IMR-90 (cell line): ENCODE data around the gene NOG. TPM values are rescaled to one million over a fixed set of nuclear protein-coding genes. Genes with fewer than 3 reads are reported as not detected.

Experiments
- ATAC-seq: fragments of 200-7000 bp; cut with Tn5 transposase; 2 replicates; pipeline ENCODE4 v1.9.1; 2020; ENCODE audit warnings: low read depth, mild to moderate bottlenecking, moderate library complexity
- BruUV-seq: library from RNA; stranded (reverse); fragments of 400-500 nt; replicated peaks from 2 replicates; lab custom pipeline; 2021; lab: Mats Ljungman, UMichigan
- CTCF ChIA-PET: fragments of 300-600 bp; formaldehyde crosslinking; extraction: SDS; loops from one replicate; lab custom pipeline; 2021; ENCODE audit warnings: antibody characterized with exemption; lab: Yijun Ruan, JAX
- POLR2A ChIA-PET: fragments of 300-600 bp; sonication (Branson Sonifier 250); formaldehyde crosslinking; loops from one replicate; lab custom pipeline; 2022; ENCODE audit warnings: antibody characterized with exemption; ENCODE audit not compliant: unreplicated experiment; lab: Charles Lee
- DNase-seq: peaks from one replicate; pipeline ENCODE4 v3.0.0; 2013
- H2AFZ ChIP-seq: replicated peaks from 2 replicates; pipeline ENCODE3; 2013; ENCODE audit warnings: low read length, mild to moderate bottlenecking; ENCODE audit not compliant: poor library complexity
- H2AK5ac ChIP-seq: 2 replicates; pipeline ENCODE4 v1.6.1; 2013; ENCODE audit warnings: low read depth, low read length, inconsistent platforms
- H2AK9ac ChIP-seq: replicated peaks from 2 replicates; pipeline ENCODE3; 2013; ENCODE audit warnings: mild to moderate bottlenecking, low read depth, low read length, moderate library complexity; ENCODE audit not compliant: poor library complexity
- H2BK120ac ChIP-seq: 2 replicates; pipeline ENCODE4 v1.6.1; 2013; ENCODE audit warnings: low read depth, low read length, inconsistent platforms
- H2BK15ac ChIP-seq: 3 replicates; pipeline ENCODE4 v1.6.1; 2013; ENCODE audit warnings: low read depth, low read length, inconsistent platforms
- H2BK20ac ChIP-seq: 2 replicates; pipeline ENCODE4 v1.6.1; 2013; ENCODE audit warnings: low read depth, mild to moderate bottlenecking, inconsistent platforms, low read length, moderate library complexity
- H2BK5ac ChIP-seq: 2 replicates; pipeline ENCODE4 v1.6.1; 2013; ENCODE audit warnings: mild to moderate bottlenecking, low read depth, low read length, inconsistent platforms; ENCODE audit not compliant: poor library complexity, severe bottlenecking
- H3K14ac ChIP-seq: replicated peaks from 2 replicates; pipeline ENCODE4 v1.6.1; 2013; ENCODE audit warnings: low read depth, low read length, inconsistent platforms
- H3K18ac ChIP-seq: 2 replicates; pipeline ENCODE4 v1.6.1; 2013; ENCODE audit warnings: low read depth, low read length, control low read depth
- H3K23ac ChIP-seq: 2 replicates; pipeline ENCODE4 v1.6.1; 2013; ENCODE audit warnings: low read depth, low read length, inconsistent platforms
- H3K27ac ChIP-seq: 2 replicates; pipeline ENCODE4 v1.5.1; 2013; ENCODE audit warnings: mild to moderate bottlenecking, control low read depth, low read length; ENCODE audit not compliant: insufficient read depth
- H3K27me3 ChIP-seq: 2 replicates; pipeline ENCODE4 v1.6.1; 2013; ENCODE audit warnings: low read length; ENCODE audit not compliant: control insufficient read depth, insufficient read depth
- H3K36me3 ChIP-seq: 2 replicates; pipeline ENCODE4 v1.6.1; 2013; ENCODE audit warnings: low read length, mixed read lengths; ENCODE audit not compliant: control insufficient read depth, insufficient read depth
- H3K4ac ChIP-seq: 2 replicates; pipeline ENCODE4 v1.6.1; 2013; ENCODE audit warnings: low read depth, low read length, inconsistent platforms
- H3K4me1 ChIP-seq: 2 replicates; pipeline ENCODE4 v1.6.1; 2013; ENCODE audit warnings: low read length, mixed read lengths; ENCODE audit not compliant: control insufficient read depth, insufficient read depth
- H3K4me2 ChIP-seq: 2 replicates; pipeline ENCODE4 v1.6.1; 2013; ENCODE audit warnings: low read depth, mild to moderate bottlenecking, control low read depth, low read length, moderate library complexity
- H3K4me3 ChIP-seq: 2 replicates; pipeline ENCODE4 v1.5.1; 2013; ENCODE audit warnings: low read depth, mild to moderate bottlenecking, control low read depth, low read length, moderate library complexity; ENCODE audit not compliant: insufficient read depth
- H3K56ac ChIP-seq: 2 replicates; pipeline ENCODE4 v1.6.1; 2013; ENCODE audit warnings: low read length, inconsistent platforms; ENCODE audit not compliant: insufficient read depth; ENCODE audit errors: extremely low read depth
- H3K79me1 ChIP-seq, 2 experiments: 2 replicates each; pipeline ENCODE4 v1.6.1; 2013; ENCODE audit warnings: low read length in 2 of 2, inconsistent platforms in 1 of 2, low read depth in 1 of 2
- H3K9ac ChIP-seq: 2 replicates; pipeline ENCODE4 v1.6.1; 2013; ENCODE audit warnings: low read depth, low read length, control low read depth
- H3K9me1 ChIP-seq: 2 replicates; pipeline ENCODE4 v1.6.1; 2013; ENCODE audit warnings: low read length, inconsistent platforms; ENCODE audit not compliant: insufficient read depth
- H3K9me3 ChIP-seq: 2 replicates; pipeline ENCODE4 v1.6.1; 2013; ENCODE audit warnings: low read length; ENCODE audit not compliant: control insufficient read depth, insufficient read depth
- H4K20me1 ChIP-seq: 2 replicates; pipeline ENCODE4 v1.6.1; 2013; ENCODE audit warnings: low read length, inconsistent platforms; ENCODE audit not compliant: insufficient read depth
- H4K5ac ChIP-seq: 2 replicates; pipeline ENCODE4 v1.6.1; 2013; ENCODE audit warnings: mild to moderate bottlenecking, low read depth, low read length, control low read depth
- H4K8ac ChIP-seq, 2 experiments: 2 replicates each; pipeline ENCODE4 v1.6.1; 2013; ENCODE audit warnings: low read depth in 2 of 2, low read length in 2 of 2, control low read depth in 1 of 2, inconsistent platforms in 1 of 2
- H4K91ac ChIP-seq: 2 replicates; pipeline ENCODE4 v1.6.1; 2013; ENCODE audit warnings: low read depth, low read length, inconsistent platforms; ENCODE audit not compliant: insufficient read depth
- CEBPB ChIP-seq: IDR thresholded peaks from 2 replicates; pipeline ENCODE4 v1.6.1; 2012; ENCODE audit warnings: low read depth, low read length, improper control_type of control experiment
- CHD1 ChIP-seq: IDR thresholded peaks from 2 replicates; pipeline ENCODE4 v1.6.1; 2012; ENCODE audit warnings: low read depth, low read length, improper control_type of control experiment
- FOS ChIP-seq: fragments of 150-350 bp; IDR thresholded peaks from 2 replicates; pipeline ENCODE4 v1.6.1; 2016; ENCODE audit warnings: low read depth, low read length
- MAZ ChIP-seq: IDR thresholded peaks from 2 replicates; pipeline ENCODE4 v1.6.1; 2012; ENCODE audit warnings: low read depth, mild to moderate bottlenecking, low read length, improper control_type of control experiment, moderate library complexity, borderline replicate concordance
- MXI1 ChIP-seq: IDR thresholded peaks from 2 replicates; pipeline ENCODE4 v1.6.1; 2012; ENCODE audit warnings: low read depth, mild to moderate bottlenecking, low read length, moderate library complexity, borderline replicate concordance
- RAD21 ChIP-seq: IDR thresholded peaks from 2 replicates; pipeline ENCODE4 v1.6.1; 2012; ENCODE audit warnings: low read length, improper control_type of control experiment
- SMC3 ChIP-seq: fragments of 150-350 bp; IDR thresholded peaks from 2 replicates; pipeline ENCODE4 v1.6.1; 2016; ENCODE audit warnings: low read depth, mild to moderate bottlenecking, antibody characterized with exemption, low read length, moderate library complexity
- WGBS, 2 experiments: methylation state at CpG; one replicate each; pipeline versions ENCODE4 v1.1.5 to v1.1.7; 2013; ENCODE audit warnings: missing lambda C conversion rate in 2 of 2; ENCODE audit not compliant: insufficient read length in 1 of 2; ENCODE audit errors: extremely low coverage in 2 of 2; 5-methylcytosine and 5-hydroxymethylcytosine counted together
- dilution Hi-C: fragments of 300-500 bp; cut with HindIII; formaldehyde crosslinking; loops from one replicate; pipeline ENCODE4 v1.14.3; 2018; ENCODE audit warnings: low sequenced_read_pairs; ENCODE audit not compliant: unreplicated experiment
- in situ Hi-C: fragments of 300-500 bp; cut with MboI; formaldehyde crosslinking; loops from 3 replicates; pipeline ENCODE4 v1.14.3; 2019; ENCODE audit warnings: low sequenced_read_pairs, inconsistent platforms, mixed read lengths
- intact Hi-C: fragments of 100-400 bp; cut with micrococcal nuclease; formaldehyde crosslinking; loops from 2 replicates; pipeline ENCODE4 v1.10.0; 2022
- polyA plus RNA-seq, 3 experiments: library from polyadenylated mRNA; depleted of rRNA; stranded (reverse); fragments of >200 nt; gene quantifications; 2 replicates each; pipeline ENCODE4 v1.2.3, GENCODE V29; 2012; ENCODE audit warnings: low replicate concordance in 1 of 3
- total RNA-seq: library from RNA; depleted of rRNA; stranded (reverse); fragments of >200 nt; gene quantifications from 2 replicates; pipeline ENCODE4 v1.2.3, GENCODE V29; 2012
- TF ChIP-seq, protein P1 (sequence below): fragments of 150-350 bp; IDR thresholded peaks from 2 replicates; pipeline ENCODE4 v1.6.1; 2016; ENCODE audit warnings: low read depth, mild to moderate bottlenecking, low read length, moderate library complexity, borderline replicate concordance

Gene NOG
- total and polyA plus RNA-seq, 2 of the 4 experiments (the other 2 are of a cell fraction): 11.7 to 13.1 TPM

DNA sequence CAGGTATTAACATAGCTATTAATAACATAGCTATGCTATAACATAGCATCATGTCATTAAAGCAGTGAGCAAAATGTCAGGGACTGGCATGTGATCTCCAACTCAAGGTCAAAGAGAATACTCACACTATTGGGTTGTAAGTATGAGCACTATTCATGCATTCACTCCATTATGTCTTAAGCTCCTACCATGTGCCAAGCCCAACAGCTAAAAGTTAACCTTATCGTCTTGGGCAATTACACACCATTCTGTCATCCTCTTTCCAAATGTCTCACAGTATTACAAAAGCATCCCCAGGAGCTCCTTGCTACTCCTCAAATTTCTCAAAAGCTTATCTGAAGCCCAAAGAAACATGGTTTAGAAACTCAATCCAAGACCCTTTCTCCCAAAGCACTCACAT, 22.0 kb upstream of the NOG start:
- H3K9me1 ChIP-seq: no peaks in the 10 kb centered on the region
- H3K23ac ChIP-seq: no peak overlapping the region
- H3K9ac ChIP-seq: no peak overlapping the region
- no peaks in the 10 kb centered on the region for H3K4me1 ChIP-seq
- no peak overlapping the region for H3K27ac ChIP-seq
- no peak overlapping the region for H2AFZ ChIP-seq
- no peak for ATAC-seq
- no peak overlapping the region for H3K56ac ChIP-seq
- H3K4ac ChIP-seq: no peak overlapping the region
- CTCF ChIA-PET: no interaction called here
- no peak for DNase-seq
- no peak overlapping the region for H3K4me2 ChIP-seq
- no peaks in the 10 kb centered on the region for H3K79me1 ChIP-seq
- H3K36me3 ChIP-seq: no peaks in the 10 kb centered on the region
- no peak overlapping the region for H3K18ac ChIP-seq
- H4K20me1 ChIP-seq: no peaks in the 10 kb centered on the region
- no peak overlapping the region for H3K4me3 ChIP-seq
- H3K27me3 ChIP-seq: no peaks in the 10 kb centered on the region
- no peak overlapping the region for H2AK9ac ChIP-seq
- WGBS, 2 experiments: 70% methylated on average over 1 of the region's 1 CpG; no CpG with 5 or more reads in 1 of the 2 experiments
- POLR2A ChIA-PET: no interaction called here
- intact Hi-C loops: no loop called here
- no peak overlapping the region for H4K5ac ChIP-seq
- H4K8ac ChIP-seq: no peak overlapping the region
- H4K91ac ChIP-seq: no peak overlapping the region
- H2BK5ac ChIP-seq: no peak overlapping the region
- in situ Hi-C loops: no loop called here
- BruUV-seq: no TSS peak
- dilution Hi-C loops: no loop called here
- H2BK15ac ChIP-seq: no peak overlapping the region
- H2BK20ac ChIP-seq: no peak overlapping the region
- H3K14ac ChIP-seq: no peak overlapping the region
- TF ChIP-seq FOS (no peak), RAD21 (no peak), CEBPB (no peak), CHD1 (no peak), MXI1 (no peak), SMC3 (no peak), MAZ (no peak)
- TF ChIP-seq, protein P1, sequence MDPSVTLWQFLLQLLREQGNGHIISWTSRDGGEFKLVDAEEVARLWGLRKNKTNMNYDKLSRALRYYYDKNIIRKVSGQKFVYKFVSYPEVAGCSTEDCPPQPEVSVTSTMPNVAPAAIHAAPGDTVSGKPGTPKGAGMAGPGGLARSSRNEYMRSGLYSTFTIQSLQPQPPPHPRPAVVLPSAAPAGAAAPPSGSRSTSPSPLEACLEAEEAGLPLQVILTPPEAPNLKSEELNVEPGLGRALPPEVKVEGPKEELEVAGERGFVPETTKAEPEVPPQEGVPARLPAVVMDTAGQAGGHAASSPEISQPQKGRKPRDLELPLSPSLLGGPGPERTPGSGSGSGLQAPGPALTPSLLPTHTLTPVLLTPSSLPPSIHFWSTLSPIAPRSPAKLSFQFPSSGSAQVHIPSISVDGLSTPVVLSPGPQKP: no peak
- no peaks in the 10 kb centered on the region for H3K9me3 ChIP-seq
- H2BK120ac ChIP-seq: no peak overlapping the region
- no peak overlapping the region for H2AK5ac ChIP-seq
